ENCODE data around the gene SLC2A3. TPM values are rescaled to one million over a fixed set of nuclear protein-coding genes. Genes with fewer than 3 reads are reported as not detected.
A peak's percentile ranks its signal among the peaks of the same experiment; 100 is the strongest.
"Not testable (repeated sequence)": the region's sequence is repeated elsewhere in the genome, so short reads cannot be mapped to it uniquely, and the experiment has no call there.

SLC2A3 gene
- polyA plus RNA-seq, 1 donor (not counting 4 experiments of a cell fraction or from before 2014, with no cell fraction given), result 40.5 TPM

- dilution Hi-C loops (cut with MboI; ENCODE audit: extremely low pct_ligation_motif_present, low sequenced_read_pairs), result no loop called here
- Histone ChIP-seq H3K4me1 (ENCODE audit: control insufficient read depth, extremely low read depth, insufficient read depth, low read length) (peaks cover 15% of the 10 kb centered on the region), H3K27ac (ENCODE audit: control insufficient read depth, insufficient read depth, low read length) (no peak overlapping the region), H3K79me2 (ENCODE audit: control insufficient read depth, insufficient read depth, low read length) (no peaks in the 10 kb centered on the region), H3K27me3 (ENCODE audit: control insufficient read depth, extremely low read depth, insufficient read depth, low read length) (no peaks in the 10 kb centered on the region), H3K36me3 (ENCODE audit: control insufficient read depth in 2 of 2, extremely low read depth in 1 of 2, insufficient read depth in 2 of 2, low read length in 2 of 2) (no peaks in the 10 kb centered on the region), H3K9me3 (ENCODE audit: control insufficient read depth, low read depth, low read length) (no peaks in the 10 kb centered on the region), H3K9ac (ENCODE audit: control insufficient read depth, extremely low read depth, insufficient read depth, low read length) (no peak overlapping the region), H3K4me3 (ENCODE audit: control insufficient read depth in 2 of 3, extremely low read depth in 1 of 3, insufficient read depth in 2 of 3, low read depth in 1 of 3, low read length in 3 of 3) (no peak overlapping the region), H2AFZ (ENCODE audit: control insufficient read depth, low read length) (no peak overlapping the region), H3K9me1 (ENCODE audit: control insufficient read depth, extremely low read depth, insufficient read depth, low read length) (no peaks in the 10 kb centered on the region), H3K4me2 (ENCODE audit: control insufficient read depth, extremely low read depth, insufficient read depth, low read depth, low read length) (no peak overlapping the region), H4K20me1 (ENCODE audit: control insufficient read depth, extremely low read depth, insufficient read depth, low read length) (no peaks in the 10 kb centered on the region)
- TF ChIP-seq CTCF (optimal IDR thresholded peaks at IDR 0.05 in 1 of 3, IDR thresholded peaks at IDR 0.05 in 1 of 3, conservative IDR thresholded peaks at IDR 0.05 in 1 of 3; ENCODE audit: extremely low read depth in 1 of 3, insufficient read depth in 2 of 3, low read length in 3 of 3), result no peak
- no peak for TF ChIP-seq EZH2 (IDR thresholded peaks at IDR 0.05; ENCODE audit: low read length)
- DNase-seq (ENCODE audit: low read depth, low spot score), result no peak
- no peak for FAIRE-seq
Observed at GRCh38 chr12:7973457-7973825, 37.5 kb upstream of the SLC2A3 start.

GRCh38 chr12:7972734-7973456 lies 36.9 kb upstream of the SLC2A3 start:
- Histone ChIP-seq H4K20me1 (ENCODE audit: control insufficient read depth, extremely low read depth, insufficient read depth, low read length) (no peaks in the 10 kb centered on the region), H3K9ac (ENCODE audit: control insufficient read depth, extremely low read depth, insufficient read depth, low read length) (no peak overlapping the region), H3K4me1 (ENCODE audit: control insufficient read depth, extremely low read depth, insufficient read depth, low read length) (peaks cover 15% of the 10 kb centered on the region), H3K9me1 (ENCODE audit: control insufficient read depth, extremely low read depth, insufficient read depth, low read length) (no peaks in the 10 kb centered on the region), H3K36me3 (ENCODE audit: control insufficient read depth in 2 of 2, extremely low read depth in 1 of 2, insufficient read depth in 2 of 2, low read length in 2 of 2) (no peaks in the 10 kb centered on the region), H3K4me2 (ENCODE audit: control insufficient read depth, extremely low read depth, insufficient read depth, low read depth, low read length) (no peak overlapping the region), H3K9me3 (ENCODE audit: control insufficient read depth, low read depth, low read length) (no peaks in the 10 kb centered on the region), H3K4me3 (ENCODE audit: control insufficient read depth in 2 of 3, extremely low read depth in 1 of 3, insufficient read depth in 2 of 3, low read depth in 1 of 3, low read length in 3 of 3) (no peak overlapping the region), H3K79me2 (ENCODE audit: control insufficient read depth, insufficient read depth, low read length) (no peaks in the 10 kb centered on the region), H3K27ac (ENCODE audit: control insufficient read depth, insufficient read depth, low read length) (no peak overlapping the region), H3K27me3 (ENCODE audit: control insufficient read depth, extremely low read depth, insufficient read depth, low read length) (no peaks in the 10 kb centered on the region), H2AFZ (ENCODE audit: control insufficient read depth, low read length) (no peak overlapping the region)
- FAIRE-seq, result no peak
- DNase-seq (ENCODE audit: low read depth, low spot score), result no peak
- no peak for TF ChIP-seq EZH2 (IDR thresholded peaks at IDR 0.05; ENCODE audit: low read length)
- TF ChIP-seq CTCF (optimal IDR thresholded peaks at IDR 0.05 in 1 of 3, IDR thresholded peaks at IDR 0.05 in 1 of 3, conservative IDR thresholded peaks at IDR 0.05 in 1 of 3; ENCODE audit: extremely low read depth in 1 of 3, insufficient read depth in 2 of 3, low read length in 3 of 3), result no peak
- dilution Hi-C loops (cut with MboI; ENCODE audit: extremely low pct_ligation_motif_present, low sequenced_read_pairs), result no loop called here

GRCh38 chr12:7972269-7972668 lies 36.3 kb upstream of the SLC2A3 start:
- H3K36me3 ChIP-seq (ENCODE audit: control insufficient read depth in 2 of 2, extremely low read depth in 1 of 2, insufficient read depth in 2 of 2, low read length in 2 of 2); H3K4me2 ChIP-seq (ENCODE audit: control insufficient read depth, extremely low read depth, insufficient read depth, low read depth, low read length); H3K27me3 ChIP-seq (ENCODE audit: control insufficient read depth, extremely low read depth, insufficient read depth, low read length); H4K20me1 ChIP-seq (ENCODE audit: control insufficient read depth, extremely low read depth, insufficient read depth, low read length); H3K9me1 ChIP-seq (ENCODE audit: control insufficient read depth, extremely low read depth, insufficient read depth, low read length); H2AFZ ChIP-seq (ENCODE audit: control insufficient read depth, low read length); H3K9me3 ChIP-seq (ENCODE audit: control insufficient read depth, low read depth, low read length); H3K27ac ChIP-seq (ENCODE audit: control insufficient read depth, insufficient read depth, low read length); H3K79me2 ChIP-seq (ENCODE audit: control insufficient read depth, insufficient read depth, low read length); DNase-seq (ENCODE audit: low read depth, low spot score); H3K4me3 ChIP-seq (ENCODE audit: control insufficient read depth in 2 of 3, extremely low read depth in 1 of 3, insufficient read depth in 2 of 3, low read depth in 1 of 3, low read length in 3 of 3); H3K9ac ChIP-seq (ENCODE audit: control insufficient read depth, extremely low read depth, insufficient read depth, low read length); dilution Hi-C loops (cut with MboI; ENCODE audit: extremely low pct_ligation_motif_present, low sequenced_read_pairs): not testable (repeated sequence)
- H3K4me1 ChIP-seq (ENCODE audit: control insufficient read depth, extremely low read depth, insufficient read depth, low read length), result peaks cover 15% of the 10 kb centered on the region
- FAIRE-seq, result peak; percentile 77

GRCh38 chr12:7971765-7972164 lies 35.8 kb upstream of the SLC2A3 start:
- H3K27ac ChIP-seq (ENCODE audit: control insufficient read depth, insufficient read depth, low read length); H3K9me3 ChIP-seq (ENCODE audit: control insufficient read depth, low read depth, low read length); H3K4me3 ChIP-seq (ENCODE audit: control insufficient read depth in 2 of 3, extremely low read depth in 1 of 3, insufficient read depth in 2 of 3, low read depth in 1 of 3, low read length in 3 of 3); H3K9ac ChIP-seq (ENCODE audit: control insufficient read depth, extremely low read depth, insufficient read depth, low read length); H4K20me1 ChIP-seq (ENCODE audit: control insufficient read depth, extremely low read depth, insufficient read depth, low read length); dilution Hi-C loops (cut with MboI; ENCODE audit: extremely low pct_ligation_motif_present, low sequenced_read_pairs); DNase-seq (ENCODE audit: low read depth, low spot score); H3K27me3 ChIP-seq (ENCODE audit: control insufficient read depth, extremely low read depth, insufficient read depth, low read length); H3K79me2 ChIP-seq (ENCODE audit: control insufficient read depth, insufficient read depth, low read length); H2AFZ ChIP-seq (ENCODE audit: control insufficient read depth, low read length); H3K9me1 ChIP-seq (ENCODE audit: control insufficient read depth, extremely low read depth, insufficient read depth, low read length); H3K36me3 ChIP-seq (ENCODE audit: control insufficient read depth in 2 of 2, extremely low read depth in 1 of 2, insufficient read depth in 2 of 2, low read length in 2 of 2): not testable (repeated sequence)
- peaks cover 15% of the 10 kb centered on the region for H3K4me1 ChIP-seq (ENCODE audit: control insufficient read depth, extremely low read depth, insufficient read depth, low read length)
- peak; percentile 58 for FAIRE-seq
- peak overlapping the region; percentile 96 for H3K4me2 ChIP-seq (ENCODE audit: control insufficient read depth, extremely low read depth, insufficient read depth, low read depth, low read length)

All from keratinocyte (primary cell).